Stimulated activated CD8-positive, alpha-beta memory T cell treated with anti-CD3 and anti-CD28 coated beads, Interleukin-15, amount 100 ng/mL, for 4 hours (primary cell): ENCODE data around the gene ROBO2.

ENCODE experiments used
- DNase-seq, 2 donors: peaks; one replicate each; pipeline ENCODE4 v3.0.0-alpha.2; 2020; ENCODE audit warnings: low read depth in 2 of 2

ROBO2 gene

DNA sequence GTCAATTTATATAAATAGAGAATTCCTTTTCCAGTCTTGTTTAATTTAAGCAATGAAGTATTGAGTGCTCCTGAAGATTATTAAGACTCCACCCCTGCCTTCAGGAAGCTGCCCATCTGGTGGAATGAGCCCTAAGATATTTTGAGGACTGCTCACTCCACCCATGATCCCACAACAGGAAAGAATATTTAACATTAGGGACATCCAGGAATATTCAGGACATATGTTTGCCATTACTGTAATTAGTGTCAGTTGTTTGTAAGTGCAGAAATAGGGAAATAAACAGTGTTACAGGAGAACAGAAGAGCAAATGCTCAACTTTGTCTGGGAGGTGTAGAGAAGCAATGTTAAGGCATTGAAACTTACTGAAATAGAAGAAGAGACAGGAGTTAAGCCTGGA is 375.0 kb downstream of the ROBO2 start:
- no peak for DNase-seq

- DNase-seq, result no peak
Observed at GRCh38 chr3:77420336-77420735, 380.4 kb downstream of the ROBO2 start.

GRCh38 chr3:77421916-77422315 is 382.0 kb downstream of the ROBO2 start:
- no peak for DNase-seq

GRCh38 chr3:77426531-77426930 is 386.6 kb downstream of the ROBO2 start:
- DNase-seq, result no peak

DNA sequence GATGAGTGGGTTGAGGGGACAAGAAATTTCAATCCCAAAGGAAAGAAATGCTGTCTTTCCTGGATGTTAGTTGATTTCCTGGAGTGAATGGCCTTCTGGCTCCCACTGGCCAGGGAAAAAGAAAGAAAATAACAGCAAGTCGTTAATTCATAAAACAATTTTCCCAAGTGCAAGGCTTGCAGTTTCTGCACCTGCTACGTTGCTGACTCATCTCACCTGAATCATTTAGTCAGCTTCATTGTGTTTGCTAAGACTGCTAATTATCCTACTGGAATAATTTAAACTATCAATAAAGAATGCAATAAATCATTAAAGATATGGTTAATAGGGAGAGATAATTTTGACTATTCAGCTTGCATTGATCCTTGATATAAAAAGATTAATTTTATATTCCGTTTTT is 387.6 kb downstream of the ROBO2 start:
- DNase-seq, result no peak

- no peak for DNase-seq
Observed at GRCh38 chr3:77436908-77437307, 397.0 kb downstream of the ROBO2 start.

GRCh38 chr3:77446084-77446483 is 406.2 kb downstream of the ROBO2 start:
- no peak for DNase-seq

DNA sequence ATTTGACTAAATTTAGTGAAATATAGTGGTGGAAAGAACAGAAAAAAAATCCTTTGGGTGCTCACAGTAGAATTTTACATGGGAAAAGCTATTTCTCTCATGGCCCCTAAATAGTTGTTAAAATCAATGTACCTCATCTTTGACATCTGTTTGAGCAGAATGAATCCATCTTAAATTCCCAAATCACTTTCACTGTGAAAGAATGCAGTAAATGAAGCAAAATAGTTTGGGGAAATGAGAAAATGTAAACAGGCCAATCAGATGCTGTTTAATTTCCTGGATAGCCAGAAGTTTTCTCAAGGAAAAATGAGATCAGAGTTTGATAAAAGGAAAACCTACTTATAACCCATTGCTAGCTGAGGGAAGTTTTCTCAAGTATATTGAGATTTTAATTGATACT is 406.9 kb downstream of the ROBO2 start:
- DNase-seq, result no peak

GRCh38 chr3:77449459-77450350 is 409.8 kb downstream of the ROBO2 start:
- DNase-seq, result no peak

DNA sequence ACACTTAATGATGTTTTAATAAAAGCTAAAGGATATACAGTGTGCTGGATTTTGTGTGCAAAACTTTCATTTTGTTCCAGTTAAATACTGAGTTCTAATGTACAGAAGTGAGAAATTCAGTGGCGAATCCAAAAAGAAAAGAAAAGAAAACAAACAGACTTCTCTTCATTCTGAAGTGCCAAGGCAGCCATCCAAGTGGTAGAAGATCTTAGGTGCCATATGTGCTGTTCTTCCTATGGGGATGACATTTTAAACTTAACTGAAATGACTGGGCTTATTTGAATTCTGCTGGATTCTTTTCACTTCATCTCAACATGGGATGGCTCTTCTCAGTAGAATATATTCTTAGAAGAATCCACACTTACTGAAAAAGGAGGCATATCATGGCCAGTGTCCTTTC is 416.5 kb downstream of the ROBO2 start:
- DNase-seq, result no peak

- DNase-seq, result no peak
Observed at GRCh38 chr3:77456906-77457305, 417.0 kb downstream of the ROBO2 start.

- no peak for DNase-seq
Observed at GRCh38 chr3:77459926-77460325, 420.0 kb downstream of the ROBO2 start.

GRCh38 chr3:77460326-77460725 is 420.4 kb downstream of the ROBO2 start:
- no peak for DNase-seq

GRCh38 chr3:77462951-77463350 is 423.1 kb downstream of the ROBO2 start:
- DNase-seq, result no peak

- no peak for DNase-seq
Observed at GRCh38 chr3:77464111-77464688, 424.3 kb downstream of the ROBO2 start.

DNA sequence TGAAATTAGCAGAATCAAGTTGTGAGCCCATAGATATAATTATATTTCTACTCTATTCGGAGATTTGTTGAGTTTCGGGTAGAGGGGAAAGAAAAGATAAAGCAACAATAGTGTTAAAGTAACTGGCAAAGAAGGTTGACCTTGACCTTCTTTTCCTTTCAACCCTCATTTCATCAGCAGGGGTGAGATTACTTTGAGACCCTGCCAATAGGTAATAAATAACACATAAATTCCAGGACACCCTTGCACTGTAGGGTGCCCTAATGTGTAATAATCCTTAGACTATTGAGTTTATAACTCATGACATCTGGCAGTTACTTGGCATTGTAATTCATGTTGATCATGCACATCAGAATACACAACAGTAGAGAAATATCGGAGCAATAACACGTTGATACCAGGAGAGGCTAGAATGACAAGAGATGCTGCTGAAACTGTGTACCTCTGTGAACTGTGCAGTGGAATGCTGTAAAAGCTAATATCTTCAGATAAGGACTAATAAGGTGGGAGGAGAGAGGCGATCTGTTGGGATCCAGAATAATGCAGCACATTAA is 426.7 kb downstream of the ROBO2 start:
- DNase-seq, result no peak

GRCh38 chr3:77467702-77468625 is 428.1 kb downstream of the ROBO2 start:
- DNase-seq, result no peak

DNA sequence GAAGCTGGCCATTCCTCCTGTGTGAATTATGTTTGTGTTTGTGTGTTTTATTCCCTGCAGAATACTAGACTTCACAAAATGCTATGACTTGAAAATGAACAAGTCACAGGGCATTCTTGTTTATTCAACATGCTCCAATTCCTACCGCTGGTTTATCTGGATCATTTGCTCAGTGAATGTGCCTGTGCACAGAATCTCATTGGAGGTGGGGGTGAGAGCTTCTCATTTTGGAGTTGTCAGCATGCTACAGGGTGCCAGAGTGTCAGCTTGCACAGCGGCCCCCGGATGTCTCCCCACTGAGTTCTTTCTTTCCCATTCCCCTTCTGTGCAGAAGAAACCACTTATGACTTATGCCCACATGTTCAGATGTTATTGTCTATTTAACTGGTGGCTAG is 428.7 kb downstream of the ROBO2 start:
- no peak for DNase-seq

DNA sequence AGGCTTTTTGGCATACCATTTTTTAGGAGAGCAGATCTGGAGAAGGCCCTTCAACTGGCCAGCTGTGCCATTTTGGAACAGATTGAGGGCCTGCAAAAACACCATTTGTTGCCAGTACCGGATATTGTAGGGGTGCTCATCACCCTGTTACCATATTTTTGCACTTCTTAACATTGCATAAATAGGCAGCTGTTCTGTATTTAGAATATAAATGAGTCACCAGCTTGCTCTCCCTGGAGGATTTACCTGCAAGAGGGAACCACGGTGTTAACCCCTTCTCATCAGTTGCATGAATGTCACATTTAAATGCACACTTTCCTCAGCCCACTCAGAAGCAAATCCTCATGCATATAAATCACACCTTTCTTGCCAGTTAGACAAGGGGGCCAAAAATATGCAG is 435.6 kb downstream of the ROBO2 start:
- DNase-seq, result no peak

DNA sequence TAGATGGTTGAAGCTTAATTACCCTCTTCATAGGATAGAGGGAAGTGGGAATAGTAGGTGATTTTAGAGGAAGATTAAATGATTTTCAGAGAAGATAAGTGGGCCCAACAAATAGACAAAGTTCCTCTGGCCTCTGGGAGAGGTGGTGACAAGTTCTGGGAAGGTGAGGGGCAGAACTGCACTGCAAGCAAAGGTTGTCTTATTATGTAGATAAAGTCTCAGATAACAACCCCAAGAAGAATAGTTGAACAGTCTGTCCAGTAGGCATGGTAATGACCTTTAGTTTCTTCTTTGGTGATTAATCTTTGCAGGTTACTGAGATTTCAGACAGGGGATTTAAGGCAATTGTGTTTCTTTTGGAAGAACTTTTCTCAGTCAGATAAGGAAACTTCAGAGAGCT is 439.1 kb downstream of the ROBO2 start:
- no peak for DNase-seq

DNA sequence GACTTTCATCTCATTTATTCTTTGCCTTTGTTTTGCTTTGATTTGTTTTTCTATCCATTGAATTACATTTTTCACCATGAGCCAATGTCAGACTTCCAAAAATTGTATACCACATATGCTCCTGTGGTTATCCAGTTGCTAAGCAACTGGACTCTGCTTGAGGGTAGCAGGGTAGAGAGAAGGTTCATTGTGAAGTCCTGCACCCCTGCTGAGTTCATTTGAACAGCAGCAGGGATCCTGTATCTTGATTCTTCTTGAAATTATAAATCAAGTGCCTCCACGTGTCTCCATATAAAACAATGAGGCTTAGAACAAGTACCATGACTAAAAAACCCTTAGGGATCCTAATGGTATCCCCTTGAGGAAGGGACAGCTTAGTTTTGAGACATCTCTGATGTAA is 449.3 kb downstream of the ROBO2 start:
- no peak for DNase-seq

DNA sequence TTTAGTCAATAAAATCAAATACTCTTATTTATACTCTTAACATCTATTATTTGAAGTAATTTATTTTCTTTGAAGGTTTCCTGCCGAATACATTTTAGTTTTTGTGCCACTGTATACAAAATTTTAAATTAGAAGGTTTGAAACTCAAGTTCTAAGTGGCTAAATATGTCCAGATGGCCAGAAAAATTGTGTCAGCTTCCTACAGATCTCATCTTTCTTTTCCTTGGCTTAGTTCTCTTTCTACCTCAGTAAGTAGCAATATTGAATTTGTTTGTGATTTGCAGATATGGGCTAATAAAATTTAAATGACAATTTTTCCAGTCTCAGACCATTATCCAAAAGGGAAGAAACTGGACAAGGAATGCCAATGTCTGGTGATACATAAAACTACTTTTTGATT is 452.1 kb downstream of the ROBO2 start:
- no peak for DNase-seq
